Ovary (tissue), 9 donors: ENCODE data around the gene USP32. TPM values are rescaled to one million over a fixed set of nuclear protein-coding genes. Genes with fewer than 3 reads are reported as not detected.

Experiments used
- DNase-seq, 5 donors: peaks; one replicate each; pipeline ENCODE4 v3.0.0-alpha.2; 2019 to 2020
- H3K27ac ChIP-seq, 2 donors: fragments of 200-600 bp; one replicate each; pipeline versions ENCODE4 v1.5.1 to v1.8.0; 2019 to 2022
- H3K27me3 ChIP-seq: fragments of 200-600 bp; one replicate; pipeline ENCODE4 v1.8.0; 2022
- H3K36me3 ChIP-seq: fragments of 200-600 bp; sonication (generic); one replicate; pipeline ENCODE4 v1.5.1; 2019
- H3K4me1 ChIP-seq: one replicate; pipeline ENCODE4 v1.8.1; 2013; ENCODE audit warnings: mild to moderate bottlenecking, moderate library complexity; ENCODE audit not compliant: insufficient read depth
- H3K4me3 ChIP-seq: fragments of 200-600 bp; sonication (generic); one replicate; pipeline ENCODE4 v1.5.1; 2017
- H3K9me3 ChIP-seq, 2 donors: fragments of 200-600 bp in 1 of 2; sonication (generic) in 1 of 2; one replicate each; pipeline versions ENCODE4 v1.5.1 to v1.8.1; 2013 to 2019; ENCODE audit warnings: mild to moderate bottlenecking in 1 of 2, moderate library complexity in 1 of 2
- EP300 ChIP-seq: sonication (generic); formaldehyde crosslinking; IDR thresholded peaks from one replicate; pipeline ENCODE4 v1.6.1; 2017; ENCODE audit warnings: antibody characterized with exemption
- POLR2A ChIP-seq: fragments of 450-650 bp; IDR thresholded peaks from one replicate; pipeline ENCODE4 v1.6.1; 2017; ENCODE audit warnings: antibody characterized with exemption, mild to moderate bottlenecking, moderate library complexity
- WGBS, 3 donors: extraction: QIAGEN DNeasy Blood & Tissue Kit in 1 of 3; methylation state at CpG; one replicate each; pipeline versions ENCODE4 v1.1.5 to v1.1.7; 2013 to 2017; 5-methylcytosine and 5-hydroxymethylcytosine counted together
- intact Hi-C, 4 donors: fragments of 100-400 bp; cut with DNase I; formaldehyde crosslinking; loops; one replicate each; pipeline versions ENCODE4 v1.11.0 to v1.15.1; 2022 to 2023
- polyA plus RNA-seq, 2 donors: library from polyadenylated mRNA; stranded (reverse); fragments of 200-250 nt in 1 of 2; fragments of 350-450 nt in 1 of 2; fragmentation: Illumina TruSeq in 1 of 2; extraction: RNeasy Lipid Tissue Mini Kit (QIAGEN cat#74804) in 1 of 2; gene quantifications; one replicate each; pipeline ENCODE4 v1.2.3, GENCODE V29; 2013 to 2014
- total RNA-seq, 7 donors: library from RNA; depleted of rRNA in 2 of 7; stranded (reverse); fragments of >200 nt in 2 of 7; fragmentation: NEBNext Ultra II Directional in 3 of 7; extraction: Animal tissue kit (Norgen Biotek cat#: 25700) in 3 of 7; gene quantifications; one replicate each; pipeline versions ENCODE4 v1.1.0 to v1.2.4, GENCODE V29; 2016 to 2023
- TF ChIP-seq, protein P1 (sequence below), 3 donors: fragments of 450-650 bp in 2 of 3; fragments of 200-600 bp in 1 of 3; IDR thresholded peaks; one replicate each; pipeline versions ENCODE4 v1.5.1 to v1.8.0; 2016 to 2022; ENCODE audit warnings: antibody characterized with exemption in 3 of 3, mild to moderate bottlenecking in 1 of 3
- donor health status: DM: no; HTN: no; CAD: no; lungs with moderate emphysema.
- donor health status: DM: no; HTN: no; CAD: no.
- donor health status: Bipolar disorder and iron deficiency.
- donor health status: DM: yes; HTN: yes; CAD: no.
- donor health status: DM: no; HTN: no; CAD: no.
- donor health status: DM: yes; HTN: yes; CAD: no.

USP32 gene
- total and polyA plus RNA-seq, 9 donors, result 8.7 to 37.6 (median 32.9) TPM

DNA sequence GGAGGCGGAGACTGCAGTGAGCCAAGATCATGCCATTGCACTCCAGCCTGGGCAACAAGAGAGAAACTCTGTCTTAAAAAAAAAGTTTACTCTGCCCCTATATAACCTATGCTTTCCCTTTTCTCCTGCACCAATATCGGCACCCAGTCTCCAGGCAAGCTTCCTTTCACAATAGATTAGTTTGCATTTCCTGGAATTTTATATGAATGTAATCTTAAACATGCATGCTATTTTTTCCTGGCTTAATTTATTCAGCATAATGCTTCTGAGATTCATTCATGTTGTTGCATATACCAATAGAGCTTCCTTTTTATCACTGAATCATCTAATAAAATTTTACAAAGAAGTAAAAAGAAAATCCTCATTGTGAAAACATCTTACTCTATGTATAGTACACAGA, 59.4 kb downstream of the USP32 start:
- TF ChIP-seq POLR2A (no peak), EP300 (no peak)
- TF ChIP-seq, protein P1, sequence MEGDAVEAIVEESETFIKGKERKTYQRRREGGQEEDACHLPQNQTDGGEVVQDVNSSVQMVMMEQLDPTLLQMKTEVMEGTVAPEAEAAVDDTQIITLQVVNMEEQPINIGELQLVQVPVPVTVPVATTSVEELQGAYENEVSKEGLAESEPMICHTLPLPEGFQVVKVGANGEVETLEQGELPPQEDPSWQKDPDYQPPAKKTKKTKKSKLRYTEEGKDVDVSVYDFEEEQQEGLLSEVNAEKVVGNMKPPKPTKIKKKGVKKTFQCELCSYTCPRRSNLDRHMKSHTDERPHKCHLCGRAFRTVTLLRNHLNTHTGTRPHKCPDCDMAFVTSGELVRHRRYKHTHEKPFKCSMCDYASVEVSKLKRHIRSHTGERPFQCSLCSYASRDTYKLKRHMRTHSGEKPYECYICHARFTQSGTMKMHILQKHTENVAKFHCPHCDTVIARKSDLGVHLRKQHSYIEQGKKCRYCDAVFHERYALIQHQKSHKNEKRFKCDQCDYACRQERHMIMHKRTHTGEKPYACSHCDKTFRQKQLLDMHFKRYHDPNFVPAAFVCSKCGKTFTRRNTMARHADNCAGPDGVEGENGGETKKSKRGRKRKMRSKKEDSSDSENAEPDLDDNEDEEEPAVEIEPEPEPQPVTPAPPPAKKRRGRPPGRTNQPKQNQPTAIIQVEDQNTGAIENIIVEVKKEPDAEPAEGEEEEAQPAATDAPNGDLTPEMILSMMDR (IDR thresholded peaks at IDR 0.05), result no peak

DNA sequence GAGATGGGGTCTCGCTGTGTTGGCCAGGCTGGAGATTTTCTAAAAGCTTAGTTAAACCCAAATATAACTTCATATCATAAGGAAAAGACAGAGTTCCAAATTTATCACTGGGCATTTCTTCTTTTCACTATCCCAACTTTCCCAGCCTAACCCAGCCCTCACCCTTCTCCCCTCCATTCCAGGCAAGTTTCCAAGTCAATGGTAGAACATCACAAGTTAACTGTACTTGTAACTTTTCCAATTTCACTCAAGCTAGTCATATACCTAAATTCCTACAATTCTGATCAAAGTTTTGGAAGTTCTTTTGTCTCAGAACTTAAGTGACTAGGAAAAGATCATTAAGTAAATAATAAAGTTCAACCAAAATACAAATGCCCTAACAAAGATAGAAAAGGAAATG, 61.2 kb downstream of the USP32 start:
- H3K9me3 ChIP-seq, result no peaks in the 10 kb centered on the region
- H3K36me3 ChIP-seq, result no peaks in the 10 kb centered on the region
- peaks cover 2% of the 10 kb centered on the region for H3K4me1 ChIP-seq
- H3K27ac ChIP-seq, result no peak overlapping the region
- WGBS, 3 donors, result 93 to 97% (median 94%) methylated on average over 1 of the region's 1 CpG
- intact Hi-C loops, result no loop called here
- no peak for TF ChIP-seq POLR2A
- TF ChIP-seq, protein P1 (IDR thresholded peaks at IDR 0.05), result no peak
- TF ChIP-seq EP300, result no peak
- no peak for DNase-seq
- H3K27me3 ChIP-seq, result no peaks in the 10 kb centered on the region
- no peak overlapping the region for H3K4me3 ChIP-seq

More for the DNA sequence above, 59.4 kb downstream of the USP32 start:
- Histone ChIP-seq H3K27ac (no peak overlapping the region), H3K36me3 (no peaks in the 10 kb centered on the region), H3K27me3 (no peaks in the 10 kb centered on the region), H3K4me1 (peaks cover 2% of the 10 kb centered on the region), H3K4me3 (no peak overlapping the region), H3K9me3 (no peaks in the 10 kb centered on the region)
- DNase-seq, result no peak
- intact Hi-C loops, result no loop called here
- WGBS, 3 donors, result 80 to 81% (median 81%) methylated on average over 2 of the region's 2 CpGs

DNA sequence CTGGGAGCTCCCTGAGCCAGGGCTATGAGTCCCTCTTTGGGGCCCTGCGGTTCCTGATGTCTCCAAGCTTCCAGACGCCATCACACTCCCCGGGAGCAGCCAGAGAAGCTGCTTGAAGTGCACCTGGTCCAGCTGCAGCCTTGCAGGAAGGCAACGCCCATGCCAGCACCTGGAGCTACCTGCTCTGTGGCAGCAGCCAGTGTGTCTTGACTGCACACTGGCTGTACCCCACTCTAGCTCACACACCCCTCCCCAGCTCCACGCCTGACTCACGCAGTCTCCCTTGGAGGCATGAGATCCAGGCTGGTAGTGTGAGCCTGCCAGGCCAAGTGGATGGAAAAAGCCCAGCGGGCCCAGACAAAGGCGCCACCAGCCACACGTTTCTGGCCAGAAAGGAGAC, 63.3 kb downstream of the USP32 start:
- no peaks in the 10 kb centered on the region for H3K36me3 ChIP-seq
- H3K4me3 ChIP-seq, result no peak overlapping the region
- DNase-seq, result no peak
- H3K27ac ChIP-seq, result no peak overlapping the region
- intact Hi-C loops, result loop anchor here in 1 of 4 donors (10.0 kb wide), 1 partner anchor 56 kb away; no protein-coding TSS in a partner anchor
- 92 to 96% (median 92%) methylated on average over 9 of the region's 9 CpGs for WGBS, 3 donors
- H3K4me1 ChIP-seq, result no peaks in the 10 kb centered on the region
- TF ChIP-seq, protein P1 (IDR thresholded peaks at IDR 0.05), result no peak
- no peak for TF ChIP-seq POLR2A
- no peaks in the 10 kb centered on the region for H3K9me3 ChIP-seq
- H3K27me3 ChIP-seq, result no peaks in the 10 kb centered on the region

DNA sequence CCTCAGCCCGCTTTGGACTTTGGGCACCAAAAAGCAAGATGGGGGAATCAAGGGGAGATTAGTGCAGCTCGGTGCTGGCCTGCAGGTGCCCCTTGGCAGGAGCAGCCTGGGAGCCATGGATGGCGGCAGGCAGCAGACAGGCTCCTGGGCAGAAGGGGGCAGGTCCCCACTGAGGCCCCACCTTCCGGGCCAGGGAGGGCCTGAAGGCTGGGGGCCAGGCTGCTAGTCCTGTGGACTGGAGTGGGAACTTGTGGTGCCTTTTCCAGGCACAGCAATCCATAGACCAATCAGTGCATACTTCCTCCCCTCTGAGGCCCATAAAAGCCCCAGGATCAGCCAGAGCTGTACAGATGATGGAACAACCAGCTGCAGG, 64.0 kb downstream of the USP32 start:
- DNase-seq, result no peak
- TF ChIP-seq, protein P1 (IDR thresholded peaks at IDR 0.05), result no peak
- TF ChIP-seq EP300 (no peak), POLR2A (no peak)
- no peaks in the 10 kb centered on the region for H3K27me3 ChIP-seq
- no peaks in the 10 kb centered on the region for H3K36me3 ChIP-seq
- H3K9me3 ChIP-seq, result no peaks in the 10 kb centered on the region
- 84 to 100% (median 98%) methylated on average over 4 of the region's 4 CpGs for WGBS, 3 donors
- no peak overlapping the region for H3K4me3 ChIP-seq
- no peak overlapping the region for H3K27ac ChIP-seq
- no peaks in the 10 kb centered on the region for H3K4me1 ChIP-seq
- intact Hi-C loops, result loop anchor here in 1 of 4 donors (10.0 kb wide), 1 partner anchor 57 kb away; no protein-coding TSS in a partner anchor
